ENCODE results near the gene DIAPH2. TPM values are rescaled to one million over a fixed set of nuclear protein-coding genes. Genes with fewer than 3 reads are reported as not detected.

Gene DIAPH2
- total RNA-seq, 1 donor = 42.3 TPM

DNA sequence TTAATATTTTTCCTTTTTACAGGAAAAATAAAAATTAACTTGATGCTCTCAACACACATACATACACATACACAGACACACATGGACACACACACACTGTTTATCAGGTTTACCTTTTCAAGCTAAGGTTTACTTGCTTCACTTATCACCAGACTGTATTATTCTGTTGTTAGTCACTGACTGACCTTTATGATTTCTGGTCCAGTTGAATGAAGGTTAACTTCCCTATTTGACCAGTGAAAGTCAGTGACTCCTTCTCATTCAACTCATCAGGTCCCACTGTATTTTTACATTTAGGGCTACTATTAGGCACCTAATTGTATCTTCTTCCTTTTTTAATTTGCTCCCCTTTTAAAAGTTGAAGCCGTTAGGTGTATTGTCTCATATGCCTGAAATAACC is 16.0 kb downstream of the DIAPH2 start:
- no peak for DNase-seq (ENCODE audit: low read depth)
- no peak overlapping the region for H3K4me3 ChIP-seq (ENCODE audit: low read depth, low read length)
- TF ChIP-seq, protein P1, sequence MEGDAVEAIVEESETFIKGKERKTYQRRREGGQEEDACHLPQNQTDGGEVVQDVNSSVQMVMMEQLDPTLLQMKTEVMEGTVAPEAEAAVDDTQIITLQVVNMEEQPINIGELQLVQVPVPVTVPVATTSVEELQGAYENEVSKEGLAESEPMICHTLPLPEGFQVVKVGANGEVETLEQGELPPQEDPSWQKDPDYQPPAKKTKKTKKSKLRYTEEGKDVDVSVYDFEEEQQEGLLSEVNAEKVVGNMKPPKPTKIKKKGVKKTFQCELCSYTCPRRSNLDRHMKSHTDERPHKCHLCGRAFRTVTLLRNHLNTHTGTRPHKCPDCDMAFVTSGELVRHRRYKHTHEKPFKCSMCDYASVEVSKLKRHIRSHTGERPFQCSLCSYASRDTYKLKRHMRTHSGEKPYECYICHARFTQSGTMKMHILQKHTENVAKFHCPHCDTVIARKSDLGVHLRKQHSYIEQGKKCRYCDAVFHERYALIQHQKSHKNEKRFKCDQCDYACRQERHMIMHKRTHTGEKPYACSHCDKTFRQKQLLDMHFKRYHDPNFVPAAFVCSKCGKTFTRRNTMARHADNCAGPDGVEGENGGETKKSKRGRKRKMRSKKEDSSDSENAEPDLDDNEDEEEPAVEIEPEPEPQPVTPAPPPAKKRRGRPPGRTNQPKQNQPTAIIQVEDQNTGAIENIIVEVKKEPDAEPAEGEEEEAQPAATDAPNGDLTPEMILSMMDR (IDR thresholded peaks at IDR 0.05; ENCODE audit: insufficient read depth, low read length) = no peak

GRCh38 chrX:96703379-96703778 is 18.7 kb downstream of the DIAPH2 start:
- no peak overlapping the region for H3K4me3 ChIP-seq (ENCODE audit: low read depth, low read length)
- no peak for DNase-seq (ENCODE audit: low read depth)
- TF ChIP-seq, protein P1 (IDR thresholded peaks at IDR 0.05; ENCODE audit: insufficient read depth, low read length) = no peak

DNA sequence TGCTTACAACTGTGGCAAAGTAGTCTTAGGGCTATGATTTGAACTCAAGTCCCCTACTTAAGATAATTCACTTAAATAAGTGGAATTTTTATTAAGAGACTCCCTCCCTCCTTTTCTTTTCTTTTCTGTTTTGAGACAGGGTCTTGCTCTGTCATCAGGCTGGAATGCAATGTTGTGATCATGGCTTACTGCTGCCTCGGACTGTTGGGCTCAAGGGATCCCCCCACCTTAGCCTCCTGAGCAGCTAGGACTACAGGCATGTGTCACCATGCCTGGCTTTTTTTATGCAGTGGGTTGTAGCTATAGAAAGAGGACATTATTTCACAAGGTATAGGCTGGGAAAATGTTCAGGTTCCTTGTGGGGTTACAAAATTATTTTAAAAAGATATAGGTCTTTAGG is 19.2 kb downstream of the DIAPH2 start:
- no peak for DNase-seq (ENCODE audit: low read depth)
- H3K4me3 ChIP-seq (ENCODE audit: low read depth, low read length) = no peak overlapping the region
- TF ChIP-seq, protein P1 (IDR thresholded peaks at IDR 0.05; ENCODE audit: insufficient read depth, low read length) = no peak

DNA sequence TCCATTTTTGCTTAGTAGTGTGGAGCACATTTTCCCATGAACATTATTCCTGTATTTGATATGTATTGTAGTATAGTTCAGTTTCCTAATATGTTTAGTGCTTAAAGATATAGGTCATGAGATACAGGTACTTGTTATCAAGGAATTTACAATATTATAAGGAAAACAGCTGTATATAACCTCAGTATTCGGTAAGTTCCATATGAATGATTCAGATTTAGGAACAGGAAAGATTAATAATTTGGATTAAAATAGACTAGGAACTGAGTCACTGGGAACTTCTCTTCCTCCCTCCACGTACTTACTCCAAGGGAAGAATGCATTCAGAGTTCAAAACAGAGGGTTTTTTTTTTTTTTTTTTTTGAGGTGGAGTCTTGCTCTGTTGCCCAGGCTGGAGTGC is 20.0 kb downstream of the DIAPH2 start:
- H3K4me3 ChIP-seq (ENCODE audit: low read depth, low read length) = no peak overlapping the region
- TF ChIP-seq, protein P1 (IDR thresholded peaks at IDR 0.05; ENCODE audit: insufficient read depth, low read length) = no peak
- peak; percentile 33 for DNase-seq (ENCODE audit: low read depth)

DNA sequence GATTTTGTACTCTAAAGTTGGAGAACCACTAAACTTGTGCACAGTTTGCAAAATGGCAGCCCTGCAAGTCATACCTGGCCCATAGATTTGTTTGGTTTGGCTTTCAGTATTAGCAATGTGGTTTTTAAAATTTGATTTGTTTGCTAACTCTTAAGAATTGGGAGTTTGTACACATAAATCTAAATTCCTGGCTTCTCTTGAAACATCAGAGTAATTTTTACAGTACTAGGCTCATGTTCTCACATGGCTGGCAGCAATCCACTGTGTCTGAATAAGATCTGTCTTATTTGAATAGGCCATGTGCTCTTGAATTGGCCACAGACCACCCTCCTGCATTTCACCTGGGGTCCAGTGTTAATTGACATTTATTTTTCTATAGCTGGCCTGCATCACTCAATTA is 21.3 kb downstream of the DIAPH2 start:
- no peak overlapping the region for H3K4me3 ChIP-seq (ENCODE audit: low read depth, low read length)
- TF ChIP-seq, protein P1 (IDR thresholded peaks at IDR 0.05; ENCODE audit: insufficient read depth, low read length) = no peak
- no peak for DNase-seq (ENCODE audit: low read depth)

GRCh38 chrX:96707804-96708203 is 23.2 kb downstream of the DIAPH2 start:
- no peak overlapping the region for H3K4me3 ChIP-seq (ENCODE audit: low read depth, low read length)
- no peak for DNase-seq (ENCODE audit: low read depth)
- TF ChIP-seq, protein P1 (IDR thresholded peaks at IDR 0.05; ENCODE audit: insufficient read depth, low read length) = no peak

DNA sequence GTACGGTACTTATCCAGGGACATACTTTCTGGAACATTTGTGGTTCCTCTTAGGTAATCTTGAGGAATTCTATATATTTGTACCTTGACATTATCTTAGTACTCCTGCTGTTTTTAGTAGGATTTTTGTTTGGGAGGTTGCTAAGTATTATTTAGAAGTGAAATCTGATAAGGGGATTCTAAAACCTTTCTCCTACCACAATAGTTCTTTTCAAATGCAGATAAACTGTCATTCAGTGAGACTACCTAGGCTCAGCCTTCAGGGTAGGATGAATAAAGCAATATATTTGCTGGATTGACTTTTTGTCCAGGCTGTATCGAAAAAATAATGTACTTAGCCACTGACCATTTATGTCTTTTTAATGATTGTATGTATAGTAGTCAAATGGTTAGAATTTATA is 25.4 kb downstream of the DIAPH2 start:
- no peak for DNase-seq (ENCODE audit: low read depth)
- TF ChIP-seq, protein P1 (IDR thresholded peaks at IDR 0.05; ENCODE audit: insufficient read depth, low read length) = no peak
- H3K4me3 ChIP-seq (ENCODE audit: low read depth, low read length) = no peak overlapping the region
